ENCODE results near the gene MYORG.

Gene MYORG

GRCh38 chr9:34334916-34335315 lies 41.8 kb downstream of the MYORG start:
- Histone ChIP-seq H3K27me3 (ENCODE audit: insufficient read depth, low read length, poor library complexity) (no peaks in the 10 kb centered on the region), H2BK5ac (ENCODE audit: low read length) (peak overlapping the region; percentile 54), H2BK120ac (ENCODE audit: low read depth, low read length) (no peak overlapping the region), H3K23ac (ENCODE audit: low read length) (no peak overlapping the region), H3K79me1 (ENCODE audit: low read length) (peaks cover 4% of the 10 kb centered on the region), H3K4me2 (ENCODE audit: low read length) (no peak overlapping the region), H3K9ac (ENCODE audit: low read length) (peak overlapping the region; percentile 4), H3K79me2 (ENCODE audit: control insufficient read depth, insufficient read depth, low read length) (no peaks in the 10 kb centered on the region), H4K8ac (ENCODE audit: low read depth, low read length) (no peak overlapping the region), H3K36me3 (ENCODE audit: control insufficient read depth, insufficient read depth, low read length) (no peaks in the 10 kb centered on the region), H2BK15ac (replicated peaks; ENCODE audit: low read depth) (no peak overlapping the region), H3K4ac (ENCODE audit: low read depth, low read length) (peak overlapping the region; percentile 62), H2AK5ac (ENCODE audit: low read length) (peak overlapping the region; percentile 41), H3K18ac (ENCODE audit: low read length) (peak overlapping the region; percentile 82), H3K4me3 (ENCODE audit: low read length) (no peak overlapping the region), H4K5ac (ENCODE audit: low read length) (no peak overlapping the region), H3K27ac (ENCODE audit: low read depth, low read length) (peak overlapping the region; percentile 29), H3K4me1 (ENCODE audit: control insufficient read depth, low read depth, low read length) (peaks cover 17% of the 10 kb centered on the region), H3K56ac (ENCODE audit: low read length) (peak overlapping the region; percentile 77)
- DNase-seq: peak; percentile 16
- no CpG with 5 or more reads among the region's 2 CpGs for WGBS (ENCODE audit: extremely low coverage, insufficient coverage, low lambda C conversion rate)

GRCh38 chr9:34334337-34334824 lies 42.3 kb downstream of the MYORG start:
- WGBS (ENCODE audit: extremely low coverage, insufficient coverage, low lambda C conversion rate): no CpG with 5 or more reads among the region's 1 CpG
- Histone ChIP-seq H3K27ac (ENCODE audit: low read depth, low read length) (peak overlapping the region; percentile 29), H3K27me3 (ENCODE audit: insufficient read depth, low read length, poor library complexity) (no peaks in the 10 kb centered on the region), H3K4me1 (ENCODE audit: control insufficient read depth, low read depth, low read length) (peaks cover 17% of the 10 kb centered on the region), H3K56ac (ENCODE audit: low read length) (peak overlapping the region; percentile 77), H3K36me3 (ENCODE audit: control insufficient read depth, insufficient read depth, low read length) (no peaks in the 10 kb centered on the region), H3K23ac (ENCODE audit: low read length) (no peak overlapping the region), H2AK5ac (ENCODE audit: low read length) (peak overlapping the region; percentile 41), H2BK15ac (replicated peaks; ENCODE audit: low read depth) (no peak overlapping the region), H3K18ac (ENCODE audit: low read length) (peak overlapping the region; percentile 82), H3K79me2 (ENCODE audit: control insufficient read depth, insufficient read depth, low read length) (no peaks in the 10 kb centered on the region), H3K79me1 (ENCODE audit: low read length) (peaks cover 4% of the 10 kb centered on the region), H4K8ac (ENCODE audit: low read depth, low read length) (no peak overlapping the region), H3K9ac (ENCODE audit: low read length) (peak overlapping the region; percentile 4), H3K4me3 (ENCODE audit: low read length) (no peak overlapping the region), H4K5ac (ENCODE audit: low read length) (no peak overlapping the region), H3K4ac (ENCODE audit: low read depth, low read length) (peak overlapping the region; percentile 62), H3K4me2 (ENCODE audit: low read length) (no peak overlapping the region), H2BK5ac (ENCODE audit: low read length) (peak overlapping the region; percentile 54), H2BK120ac (ENCODE audit: low read depth, low read length) (no peak overlapping the region)
- peak; percentile 93 for DNase-seq

GRCh38 chr9:34333836-34334235 lies 42.9 kb downstream of the MYORG start:
- Histone ChIP-seq H2BK120ac (ENCODE audit: low read depth, low read length) (no peak overlapping the region), H2BK15ac (replicated peaks; ENCODE audit: low read depth) (no peak overlapping the region), H3K4me3 (ENCODE audit: low read length) (no peak overlapping the region), H3K79me2 (ENCODE audit: control insufficient read depth, insufficient read depth, low read length) (no peaks in the 10 kb centered on the region), H2BK5ac (ENCODE audit: low read length) (no peak overlapping the region), H3K4me2 (ENCODE audit: low read length) (no peak overlapping the region), H2AK5ac (ENCODE audit: low read length) (no peak overlapping the region), H3K27me3 (ENCODE audit: insufficient read depth, low read length, poor library complexity) (no peaks in the 10 kb centered on the region), H4K5ac (ENCODE audit: low read length) (no peak overlapping the region), H3K56ac (ENCODE audit: low read length) (no peak overlapping the region), H3K4ac (ENCODE audit: low read depth, low read length) (no peak overlapping the region), H4K8ac (ENCODE audit: low read depth, low read length) (no peak overlapping the region), H3K79me1 (ENCODE audit: low read length) (peaks cover 4% of the 10 kb centered on the region), H3K9ac (ENCODE audit: low read length) (no peak overlapping the region), H3K18ac (ENCODE audit: low read length) (no peak overlapping the region), H3K4me1 (ENCODE audit: control insufficient read depth, low read depth, low read length) (peaks cover 17% of the 10 kb centered on the region), H3K23ac (ENCODE audit: low read length) (no peak overlapping the region), H3K27ac (ENCODE audit: low read depth, low read length) (no peak overlapping the region), H3K36me3 (ENCODE audit: control insufficient read depth, insufficient read depth, low read length) (no peaks in the 10 kb centered on the region)
- no CpG with 5 or more reads among the region's 3 CpGs for WGBS (ENCODE audit: extremely low coverage, insufficient coverage, low lambda C conversion rate)
- no peak for DNase-seq

- Histone ChIP-seq H3K23ac (ENCODE audit: low read length) (no peak overlapping the region), H3K79me1 (ENCODE audit: low read length) (peaks cover 4% of the 10 kb centered on the region), H2BK120ac (ENCODE audit: low read depth, low read length) (no peak overlapping the region), H2AK5ac (ENCODE audit: low read length) (peak overlapping the region; percentile 67), H3K79me2 (ENCODE audit: control insufficient read depth, insufficient read depth, low read length) (peaks cover 2% of the 10 kb centered on the region), H3K9ac (ENCODE audit: low read length) (no peak overlapping the region), H2BK5ac (ENCODE audit: low read length) (no peak overlapping the region), H3K4ac (ENCODE audit: low read depth, low read length) (no peak overlapping the region), H3K27me3 (ENCODE audit: insufficient read depth, low read length, poor library complexity) (no peaks in the 10 kb centered on the region), H3K4me3 (ENCODE audit: low read length) (no peak overlapping the region), H3K18ac (ENCODE audit: low read length) (no peak overlapping the region), H3K36me3 (ENCODE audit: control insufficient read depth, insufficient read depth, low read length) (no peaks in the 10 kb centered on the region), H4K8ac (ENCODE audit: low read depth, low read length) (no peak overlapping the region), H2BK15ac (replicated peaks; ENCODE audit: low read depth) (no peak overlapping the region), H4K5ac (ENCODE audit: low read length) (no peak overlapping the region), H3K4me1 (ENCODE audit: control insufficient read depth, low read depth, low read length) (peaks cover 19% of the 10 kb centered on the region), H3K4me2 (ENCODE audit: low read length) (no peak overlapping the region), H3K56ac (ENCODE audit: low read length) (peak overlapping the region; percentile 28), H3K27ac (ENCODE audit: low read depth, low read length) (no peak overlapping the region)
- no CpG with 5 or more reads among the region's 7 CpGs for WGBS (ENCODE audit: extremely low coverage, insufficient coverage, low lambda C conversion rate)
- DNase-seq: peak; percentile 65
Observed at GRCh38 chr9:34332076-34332964, 44.4 kb downstream of the MYORG start.

- DNase-seq: no peak
- Histone ChIP-seq H3K23ac (ENCODE audit: low read length) (no peak overlapping the region), H2BK15ac (replicated peaks; ENCODE audit: low read depth) (no peak overlapping the region), H3K4me2 (ENCODE audit: low read length) (no peak overlapping the region), H3K79me1 (ENCODE audit: low read length) (peaks cover 4% of the 10 kb centered on the region), H3K36me3 (ENCODE audit: control insufficient read depth, insufficient read depth, low read length) (no peaks in the 10 kb centered on the region), H3K27me3 (ENCODE audit: insufficient read depth, low read length, poor library complexity) (no peaks in the 10 kb centered on the region), H3K79me2 (ENCODE audit: control insufficient read depth, insufficient read depth, low read length) (peaks cover 2% of the 10 kb centered on the region), H3K9ac (ENCODE audit: low read length) (no peak overlapping the region), H3K4ac (ENCODE audit: low read depth, low read length) (no peak overlapping the region), H3K27ac (ENCODE audit: low read depth, low read length) (no peak overlapping the region), H3K56ac (ENCODE audit: low read length) (no peak overlapping the region), H4K5ac (ENCODE audit: low read length) (no peak overlapping the region), H3K18ac (ENCODE audit: low read length) (no peak overlapping the region), H3K4me3 (ENCODE audit: low read length) (no peak overlapping the region), H2AK5ac (ENCODE audit: low read length) (no peak overlapping the region), H2BK120ac (ENCODE audit: low read depth, low read length) (no peak overlapping the region), H4K8ac (ENCODE audit: low read depth, low read length) (no peak overlapping the region), H3K4me1 (ENCODE audit: control insufficient read depth, low read depth, low read length) (peaks cover 19% of the 10 kb centered on the region), H2BK5ac (ENCODE audit: low read length) (no peak overlapping the region)
- no CpG with 5 or more reads among the region's 1 CpG for WGBS (ENCODE audit: extremely low coverage, insufficient coverage, low lambda C conversion rate)
Observed at GRCh38 chr9:34331196-34331595, 45.5 kb downstream of the MYORG start.
